Panc1 (cell line): ENCODE results near the gene TXN.

Experiments used
- CTCF ChIP-seq: fragments of 450-650 bp; IDR thresholded peaks from 2 replicates; pipeline ENCODE4 v1.5.1; 2017; ENCODE audit warnings: mild to moderate bottlenecking
- REST ChIP-seq, 2 experiments: IDR thresholded peaks; 2 replicates each; pipeline ENCODE4 v1.6.1; 2011 to 2012; ENCODE audit warnings: low read depth in 2 of 2, control low read depth in 1 of 2, low read length in 1 of 2, mild to moderate bottlenecking in 1 of 2, moderate library complexity in 1 of 2; ENCODE audit not compliant: insufficient read depth in 1 of 2
- SIN3A ChIP-seq: IDR thresholded peaks from 2 replicates; pipeline ENCODE4 v1.6.1; 2012; ENCODE audit warnings: low read depth, mild to moderate bottlenecking, low read length, moderate library complexity, borderline replicate concordance; ENCODE audit not compliant: insufficient read depth

- TF ChIP-seq CTCF = no peak
- no peak for TF ChIP-seq SIN3A
- no peak for TF ChIP-seq REST (IDR thresholded peaks at IDR 0.05; ENCODE audit: insufficient read depth in 1 of 2, low read depth in 2 of 2, low read length in 1 of 2)
Observed at GRCh38 chr9:110251212-110251611, 5.1 kb downstream of the TXN start.
